ENCODE measurements around the gene COL1A1.

COL1A1 gene

GRCh38 chr17:50185631-50186471 is 15.6 kb downstream of the COL1A1 start:
- DNase-seq = no peak

GRCh38 chr17:50184611-50185398 is 16.6 kb downstream of the COL1A1 start:
- DNase-seq = no peak

- DNase-seq = no peak
Observed at GRCh38 chr17:50184064-50184463, 17.4 kb downstream of the COL1A1 start.

- DNase-seq = no peak
Observed at GRCh38 chr17:50183421-50183994, 17.9 kb downstream of the COL1A1 start.

GRCh38 chr17:50182783-50183420 is 18.5 kb downstream of the COL1A1 start:
- no peak for DNase-seq

- DNase-seq = no peak
Observed at GRCh38 chr17:50181591-50182560, 19.6 kb downstream of the COL1A1 start.

GRCh38 chr17:50181144-50181543 is 20.3 kb downstream of the COL1A1 start:
- no peak for DNase-seq

GRCh38 chr17:50180620-50181019 is 20.8 kb downstream of the COL1A1 start:
- no peak for DNase-seq

- DNase-seq = no peak
Observed at GRCh38 chr17:50180111-50180510, 21.3 kb downstream of the COL1A1 start.

GRCh38 chr17:50177983-50178834 is 23.2 kb downstream of the COL1A1 start:
- no peak for DNase-seq

- DNase-seq = no peak
Observed at GRCh38 chr17:50177476-50177875, 24.0 kb downstream of the COL1A1 start.

- no peak for DNase-seq
Observed at GRCh38 chr17:50176559-50177357, 24.7 kb downstream of the COL1A1 start.

GRCh38 chr17:50175035-50175807 is 26.2 kb downstream of the COL1A1 start:
- no peak for DNase-seq

- no peak for DNase-seq
Observed at GRCh38 chr17:50174444-50174843, 27.0 kb downstream of the COL1A1 start.

GRCh38 chr17:50173335-50173941 is 28.0 kb downstream of the COL1A1 start:
- DNase-seq = no peak

- DNase-seq = no peak
Observed at GRCh38 chr17:50172936-50173334, 28.5 kb downstream of the COL1A1 start.

GRCh38 chr17:50172130-50172529 is 29.3 kb downstream of the COL1A1 start:
- no peak for DNase-seq

GRCh38 chr17:50171371-50172071 is 29.9 kb downstream of the COL1A1 start:
- DNase-seq = no peak

Measured in activated T-cell treated with anti-CD3 and anti-CD28 coated beads for 4 hours (primary cell).